Measurements from ENCODE around the gene TBC1D20.

The TBC1D20 gene

GRCh38 chr20:487655-488054 is 25.3 kb upstream of the TBC1D20 start:
- no peak for TF ChIP-seq TAF1 (IDR thresholded peaks at IDR 0.05; ENCODE audit: borderline replicate concordance, insufficient read depth, low read length)
- TF ChIP-seq FOXP2 (optimal IDR thresholded peaks at IDR 0.05; ENCODE audit: borderline replicate concordance, extremely low read depth, extremely low read length, insufficient read depth), result no peak
- no peak for TF ChIP-seq POLR2AphosphoS5 (IDR thresholded peaks at IDR 0.05; ENCODE audit: low read depth, low read length)
- no peak for TF ChIP-seq SIN3A (IDR thresholded peaks at IDR 0.05; ENCODE audit: borderline replicate concordance, insufficient read depth, low read length)
- TF ChIP-seq, protein P1, sequence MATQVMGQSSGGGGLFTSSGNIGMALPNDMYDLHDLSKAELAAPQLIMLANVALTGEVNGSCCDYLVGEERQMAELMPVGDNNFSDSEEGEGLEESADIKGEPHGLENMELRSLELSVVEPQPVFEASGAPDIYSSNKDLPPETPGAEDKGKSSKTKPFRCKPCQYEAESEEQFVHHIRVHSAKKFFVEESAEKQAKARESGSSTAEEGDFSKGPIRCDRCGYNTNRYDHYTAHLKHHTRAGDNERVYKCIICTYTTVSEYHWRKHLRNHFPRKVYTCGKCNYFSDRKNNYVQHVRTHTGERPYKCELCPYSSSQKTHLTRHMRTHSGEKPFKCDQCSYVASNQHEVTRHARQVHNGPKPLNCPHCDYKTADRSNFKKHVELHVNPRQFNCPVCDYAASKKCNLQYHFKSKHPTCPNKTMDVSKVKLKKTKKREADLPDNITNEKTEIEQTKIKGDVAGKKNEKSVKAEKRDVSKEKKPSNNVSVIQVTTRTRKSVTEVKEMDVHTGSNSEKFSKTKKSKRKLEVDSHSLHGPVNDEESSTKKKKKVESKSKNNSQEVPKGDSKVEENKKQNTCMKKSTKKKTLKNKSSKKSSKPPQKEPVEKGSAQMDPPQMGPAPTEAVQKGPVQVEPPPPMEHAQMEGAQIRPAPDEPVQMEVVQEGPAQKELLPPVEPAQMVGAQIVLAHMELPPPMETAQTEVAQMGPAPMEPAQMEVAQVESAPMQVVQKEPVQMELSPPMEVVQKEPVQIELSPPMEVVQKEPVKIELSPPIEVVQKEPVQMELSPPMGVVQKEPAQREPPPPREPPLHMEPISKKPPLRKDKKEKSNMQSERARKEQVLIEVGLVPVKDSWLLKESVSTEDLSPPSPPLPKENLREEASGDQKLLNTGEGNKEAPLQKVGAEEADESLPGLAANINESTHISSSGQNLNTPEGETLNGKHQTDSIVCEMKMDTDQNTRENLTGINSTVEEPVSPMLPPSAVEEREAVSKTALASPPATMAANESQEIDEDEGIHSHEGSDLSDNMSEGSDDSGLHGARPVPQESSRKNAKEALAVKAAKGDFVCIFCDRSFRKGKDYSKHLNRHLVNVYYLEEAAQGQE (IDR thresholded peaks at IDR 0.05; ENCODE audit: insufficient read depth in 1 of 2, low read depth in 2 of 2, low read length in 2 of 2), result no peak

GRCh38 chr20:483815-484644 is 21.7 kb upstream of the TBC1D20 start:
- TF ChIP-seq TAF1 (IDR thresholded peaks at IDR 0.05; ENCODE audit: borderline replicate concordance, insufficient read depth, low read length) (no peak), FOXP2 (optimal IDR thresholded peaks at IDR 0.05; ENCODE audit: borderline replicate concordance, extremely low read depth, extremely low read length, insufficient read depth) (no peak), SIN3A (IDR thresholded peaks at IDR 0.05; ENCODE audit: borderline replicate concordance, insufficient read depth, low read length) (no peak)
- TF ChIP-seq, protein P1 (IDR thresholded peaks at IDR 0.05; ENCODE audit: insufficient read depth in 1 of 2, low read depth in 2 of 2, low read length in 2 of 2), result no peak

DNA sequence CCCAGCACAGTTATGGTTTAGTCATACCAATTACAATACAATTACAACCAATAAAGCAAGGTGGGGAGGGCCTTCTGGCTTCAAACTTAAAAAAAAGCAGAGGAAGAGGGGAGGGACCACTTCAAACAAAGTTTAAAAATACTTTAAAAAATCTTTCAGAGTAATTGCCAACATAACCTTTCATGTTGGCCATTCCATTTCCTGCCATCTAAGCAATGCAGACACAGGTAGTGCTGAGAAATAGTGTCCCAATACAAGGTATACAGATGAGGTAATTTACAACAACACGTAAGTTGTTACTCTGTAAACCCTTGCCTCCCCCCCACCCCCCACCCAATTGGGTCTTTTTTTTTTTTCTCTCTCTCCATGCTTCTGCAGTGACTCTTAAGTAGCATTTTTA is 18.8 kb upstream of the TBC1D20 start:
- no peak for TF ChIP-seq SIN3A (IDR thresholded peaks at IDR 0.05; ENCODE audit: borderline replicate concordance, insufficient read depth, low read length)
- TF ChIP-seq, protein P1 (IDR thresholded peaks at IDR 0.05; ENCODE audit: insufficient read depth in 1 of 2, low read depth in 2 of 2, low read length in 2 of 2), result no peak
- no peak for TF ChIP-seq POLR2AphosphoS5 (IDR thresholded peaks at IDR 0.05; ENCODE audit: low read depth, low read length)
- TF ChIP-seq FOXP2 (optimal IDR thresholded peaks at IDR 0.05; ENCODE audit: borderline replicate concordance, extremely low read depth, extremely low read length, insufficient read depth), result no peak
- TF ChIP-seq TAF1 (IDR thresholded peaks at IDR 0.05; ENCODE audit: borderline replicate concordance, insufficient read depth, low read length), result no peak

DNA sequence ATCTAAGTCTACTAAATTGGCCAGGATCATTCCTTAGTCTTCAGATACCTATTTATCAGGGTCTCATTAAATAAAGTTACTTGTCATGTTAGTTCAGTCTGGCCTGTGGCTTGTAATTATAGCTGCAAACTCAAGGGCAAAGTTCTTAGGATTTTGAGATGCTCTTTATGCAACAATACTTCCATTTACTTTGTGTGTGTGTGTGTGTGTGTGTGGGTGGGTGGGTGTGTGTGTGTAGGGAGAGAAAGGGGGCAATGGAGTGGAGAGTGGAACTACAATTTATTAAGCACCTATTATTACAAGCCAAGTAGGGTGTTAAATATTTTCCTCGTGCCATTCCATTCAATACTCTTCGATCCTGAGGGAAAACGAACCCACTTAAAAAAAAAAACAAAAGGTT is 17.7 kb upstream of the TBC1D20 start:
- no peak for TF ChIP-seq FOXP2 (optimal IDR thresholded peaks at IDR 0.05; ENCODE audit: borderline replicate concordance, extremely low read depth, extremely low read length, insufficient read depth)
- TF ChIP-seq POLR2AphosphoS5 (IDR thresholded peaks at IDR 0.05; ENCODE audit: low read depth, low read length), result no peak
- TF ChIP-seq SIN3A (IDR thresholded peaks at IDR 0.05; ENCODE audit: borderline replicate concordance, insufficient read depth, low read length), result no peak
- TF ChIP-seq, protein P1 (IDR thresholded peaks at IDR 0.05; ENCODE audit: insufficient read depth in 1 of 2, low read depth in 2 of 2, low read length in 2 of 2), result no peak
- TF ChIP-seq TAF1 (IDR thresholded peaks at IDR 0.05; ENCODE audit: borderline replicate concordance, insufficient read depth, low read length), result no peak

Measured in PFSK-1 (cell line).